ENCODE measurements around the gene FLCN.

DNA sequence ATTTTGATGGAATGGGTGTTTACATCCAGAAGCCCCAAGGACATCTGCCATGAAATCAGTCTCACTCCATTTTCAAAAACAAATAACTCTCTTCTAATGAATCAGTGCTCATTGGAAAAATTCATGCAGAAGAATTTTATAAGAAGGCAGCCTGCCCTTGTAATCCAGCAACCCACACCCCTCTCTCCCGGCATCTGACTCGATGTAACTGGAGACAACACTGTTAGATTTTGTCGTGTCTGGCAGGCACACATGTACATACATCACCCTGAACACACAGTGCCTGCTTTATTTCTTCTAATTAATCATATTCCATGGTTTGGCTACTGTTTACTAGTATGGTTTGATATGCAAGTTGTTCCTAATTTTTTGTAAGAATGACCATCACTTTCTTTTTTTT is 19.0 kb downstream of the FLCN start:
- no peak for TF ChIP-seq POLR2A (IDR thresholded peaks at IDR 0.05)
- TF ChIP-seq CTCF (IDR thresholded peaks at IDR 0.05) = no peak

All from uterus (tissue), 2 donors.